HG03064 (cell line): Measurements from ENCODE around the gene B3GNT7.

Experiments used
- ATAC-seq: cut with Tn5 transposase; IDR thresholded peaks from one replicate; pipeline ENCODE4 v1.9.1; 2021; ENCODE audit warnings: low read depth; ENCODE audit not compliant: unreplicated experiment

The B3GNT7 gene

GRCh38 chr2:231383416-231384108 lies 11.9 kb upstream of the B3GNT7 start:
- ATAC-seq, result no peak

- no peak for ATAC-seq
Observed at GRCh38 chr2:231384109-231384435, 11.4 kb upstream of the B3GNT7 start.

GRCh38 chr2:231384970-231385369 lies 10.5 kb upstream of the B3GNT7 start:
- no peak for ATAC-seq

GRCh38 chr2:231385429-231385828 lies 10.1 kb upstream of the B3GNT7 start:
- ATAC-seq, result no peak

- no peak for ATAC-seq
Observed at GRCh38 chr2:231386446-231386845, 9.1 kb upstream of the B3GNT7 start.

- ATAC-seq, result no peak
Observed at GRCh38 chr2:231387904-231388724, 7.4 kb upstream of the B3GNT7 start.

GRCh38 chr2:231388725-231389346 lies 6.7 kb upstream of the B3GNT7 start:
- no peak for ATAC-seq

- ATAC-seq, result no peak
Observed at GRCh38 chr2:231390667-231391066, 4.8 kb upstream of the B3GNT7 start.

- ATAC-seq, result no peak
Observed at GRCh38 chr2:231391981-231392380, 3.5 kb upstream of the B3GNT7 start.

- ATAC-seq, result no peak
Observed at GRCh38 chr2:231392431-231393148, 2.9 kb upstream of the B3GNT7 start.

- ATAC-seq, result peak; percentile 36
Observed at GRCh38 chr2:231393149-231394131, 2.1 kb upstream of the B3GNT7 start.

- peak; percentile 43 for ATAC-seq
Observed at GRCh38 chr2:231394211-231395141, 1.0 kb upstream of the B3GNT7 start.

GRCh38 chr2:231396058-231396821 lies 730 bp downstream of the B3GNT7 start:
- no peak for ATAC-seq

GRCh38 chr2:231397011-231397927 lies 1.8 kb downstream of the B3GNT7 start:
- ATAC-seq, result no peak

- no peak for ATAC-seq
Observed at GRCh38 chr2:231397928-231398294, 2.4 kb downstream of the B3GNT7 start.

- ATAC-seq, result no peak
Observed at GRCh38 chr2:231398585-231398984, 3.1 kb downstream of the B3GNT7 start.
